CD14-positive monocyte (primary cell): ENCODE data around the gene COL25A1. TPM values are rescaled to one million over a fixed set of nuclear protein-coding genes. Genes with fewer than 3 reads are reported as not detected.

Experiments
- DNase-seq, 3 donors: peaks; one replicate each; pipeline ENCODE4 v3.0.0-alpha.2; 2011 to 2022
- H2AFZ ChIP-seq: 2 replicates; pipeline ENCODE4 v1.6.0; 2012; ENCODE audit warnings: mild to moderate bottlenecking, low read depth, low read length, inconsistent platforms; ENCODE audit not compliant: insufficient read depth, poor library complexity, severe bottlenecking
- H3K27ac ChIP-seq, 2 donors: 1 replicate in 1 of 2; 2 replicates in 1 of 2; pipeline ENCODE4 v1.5.1; 2012 to 2013; ENCODE audit warnings: low read length in 2 of 2, control low read depth in 1 of 2, inconsistent platforms in 1 of 2, low read depth in 1 of 2, mild to moderate bottlenecking in 1 of 2
- H3K27me3 ChIP-seq, 2 donors: one replicate each; pipeline versions ENCODE4 v1.6.0 to v1.6.1; 2011 to 2013; ENCODE audit warnings: low read length in 2 of 2; ENCODE audit not compliant: control insufficient read depth in 2 of 2, insufficient read depth in 2 of 2
- H3K36me3 ChIP-seq, 2 donors: replicated peaks in 1 of 2; 1 replicate in 1 of 2; 2 replicates in 1 of 2; pipeline versions ENCODE4 v1.5.1 to v1.6.1; 2012 to 2013; ENCODE audit warnings: low read length in 2 of 2, control low read depth in 1 of 2, inconsistent platforms in 1 of 2, mild to moderate bottlenecking in 1 of 2; ENCODE audit not compliant: insufficient read depth in 2 of 2, control insufficient read depth in 1 of 2
- H3K4me1 ChIP-seq, 2 donors: 1 replicate in 1 of 2; 2 replicates in 1 of 2; pipeline versions ENCODE4 v1.5.1 to v1.6.1; 2012 to 2013; ENCODE audit warnings: low read length in 2 of 2, control low read depth in 1 of 2, inconsistent platforms in 1 of 2, mild to moderate bottlenecking in 1 of 2, moderate library complexity in 1 of 2; ENCODE audit not compliant: insufficient read depth in 2 of 2, control insufficient read depth in 1 of 2
- H3K4me2 ChIP-seq: replicated peaks from 2 replicates; pipeline ENCODE3; 2012; ENCODE audit warnings: low read length, moderate library complexity, mild to moderate bottlenecking; ENCODE audit not compliant: poor library complexity, severe bottlenecking; ENCODE audit errors: extremely low read depth
- H3K4me3 ChIP-seq, 3 experiments: fragments of 200-600 bp in 1 of 3; sonication (generic) in 1 of 3; replicated peaks in 1 of 3; 1 replicate in 2 of 3; 2 replicates in 1 of 3; pipeline ENCODE4 v1.5.1; 2011 to 2013; ENCODE audit warnings: low read length in 3 of 3, mild to moderate bottlenecking in 3 of 3, control low read depth in 2 of 3, low read depth in 2 of 3, inconsistent platforms in 1 of 3, moderate library complexity in 1 of 3
- H3K79me2 ChIP-seq: 2 replicates; pipeline ENCODE4 v1.6.0; 2012; ENCODE audit warnings: mild to moderate bottlenecking, control low read depth, inconsistent platforms, low read length, moderate library complexity; ENCODE audit not compliant: insufficient read depth
- H3K9ac ChIP-seq: 2 replicates; pipeline ENCODE4 v1.6.0; 2017; ENCODE audit warnings: low read length, mild to moderate bottlenecking; ENCODE audit not compliant: insufficient read depth, poor library complexity, severe bottlenecking
- H3K9me3 ChIP-seq, 2 donors: replicated peaks in 1 of 2; 1 replicate in 1 of 2; 2 replicates in 1 of 2; pipeline versions ENCODE4 v1.5.1 to v1.6.1; 2012 to 2013; ENCODE audit warnings: low read length in 2 of 2, control low read depth in 1 of 2; ENCODE audit not compliant: control insufficient read depth in 1 of 2, insufficient read depth in 1 of 2
- H4K20me1 ChIP-seq: 2 replicates; pipeline ENCODE4 v1.6.0; 2012; ENCODE audit warnings: mild to moderate bottlenecking, low read length, control low read depth, moderate library complexity; ENCODE audit not compliant: insufficient read depth
- H3K27ac Mint-ChIP-seq, 7 donors: one replicate each; pipeline ENCODE4 v1.8.0; 2020; ENCODE audit warnings: mild to moderate bottlenecking in 7 of 7, mixed read lengths in 7 of 7, moderate library complexity in 6 of 7, inconsistent platforms in 2 of 7
- H3K27me3 Mint-ChIP-seq, 3 donors: one replicate each; pipeline ENCODE4 v1.8.0; 2021 to 2022; ENCODE audit warnings: low read depth in 3 of 3, mild to moderate bottlenecking in 3 of 3, mixed read lengths in 3 of 3, moderate library complexity in 3 of 3, inconsistent platforms in 1 of 3
- H3K36me3 Mint-ChIP-seq, 2 donors: one replicate each; pipeline ENCODE4 v1.8.0; 2020; ENCODE audit warnings: mixed read lengths in 2 of 2, inconsistent platforms in 1 of 2, mild to moderate bottlenecking in 1 of 2
- H3K4me1 Mint-ChIP-seq: one replicate; pipeline ENCODE4 v1.8.0; 2020; ENCODE audit warnings: mild to moderate bottlenecking, mixed read lengths
- H3K4me3 Mint-ChIP-seq, 2 donors: one replicate each; pipeline ENCODE4 v1.8.0; 2020; ENCODE audit warnings: mild to moderate bottlenecking in 2 of 2, mixed read lengths in 2 of 2, moderate library complexity in 1 of 2
- H3K9me3 Mint-ChIP-seq, 7 donors: one replicate each; pipeline ENCODE4 v1.8.0; 2020 to 2022; ENCODE audit warnings: mixed read lengths in 7 of 7, mild to moderate bottlenecking in 6 of 7, moderate library complexity in 6 of 7, inconsistent platforms in 2 of 7
- WGBS: methylation state at CpG from one replicate; pipeline ENCODE4 v1.1.5; 2013; ENCODE audit warnings: missing lambda C conversion rate; ENCODE audit not compliant: insufficient coverage; 5-methylcytosine and 5-hydroxymethylcytosine counted together
- intact Hi-C, 2 donors: fragments of 100-400 bp; cut with micrococcal nuclease; formaldehyde crosslinking; loops; one replicate each; pipeline versions ENCODE4 v1.15.0 to v1.15.1; 2023
- polyA plus RNA-seq, 3 donors: library from polyadenylated mRNA; depleted of rRNA in 1 of 3; unstranded in 2 of 3; stranded (reverse) in 1 of 3; fragments of 300-500 nt in 2 of 3; fragments of >200 nt in 1 of 3; fragmentation: Illumina TruSeq in 2 of 3; gene quantifications; 1 replicate in 2 of 3; 2 replicates in 1 of 3; pipeline ENCODE4 v1.2.3, GENCODE V29; 2012 to 2021
- TF ChIP-seq, protein P1 (sequence below): fragments of 200-600 bp; IDR thresholded peaks from one replicate; pipeline ENCODE4 v1.8.0; 2022; ENCODE audit warnings: antibody characterized with exemption, mild to moderate bottlenecking

The COL25A1 gene
- polyA plus RNA-seq, 3 donors: not detected

- intact Hi-C loops: no loop called here
- TF ChIP-seq, protein P1, sequence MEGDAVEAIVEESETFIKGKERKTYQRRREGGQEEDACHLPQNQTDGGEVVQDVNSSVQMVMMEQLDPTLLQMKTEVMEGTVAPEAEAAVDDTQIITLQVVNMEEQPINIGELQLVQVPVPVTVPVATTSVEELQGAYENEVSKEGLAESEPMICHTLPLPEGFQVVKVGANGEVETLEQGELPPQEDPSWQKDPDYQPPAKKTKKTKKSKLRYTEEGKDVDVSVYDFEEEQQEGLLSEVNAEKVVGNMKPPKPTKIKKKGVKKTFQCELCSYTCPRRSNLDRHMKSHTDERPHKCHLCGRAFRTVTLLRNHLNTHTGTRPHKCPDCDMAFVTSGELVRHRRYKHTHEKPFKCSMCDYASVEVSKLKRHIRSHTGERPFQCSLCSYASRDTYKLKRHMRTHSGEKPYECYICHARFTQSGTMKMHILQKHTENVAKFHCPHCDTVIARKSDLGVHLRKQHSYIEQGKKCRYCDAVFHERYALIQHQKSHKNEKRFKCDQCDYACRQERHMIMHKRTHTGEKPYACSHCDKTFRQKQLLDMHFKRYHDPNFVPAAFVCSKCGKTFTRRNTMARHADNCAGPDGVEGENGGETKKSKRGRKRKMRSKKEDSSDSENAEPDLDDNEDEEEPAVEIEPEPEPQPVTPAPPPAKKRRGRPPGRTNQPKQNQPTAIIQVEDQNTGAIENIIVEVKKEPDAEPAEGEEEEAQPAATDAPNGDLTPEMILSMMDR: no peak
- H3K4me3 Mint-ChIP-seq: no peak overlapping the region
- no peaks in the 10 kb centered on the region for H4K20me1 ChIP-seq
- H3K4me2 ChIP-seq: no peak overlapping the region
- H3K27me3 ChIP-seq: no peaks in the 10 kb centered on the region
- no peaks in the 10 kb centered on the region for H3K9me3 Mint-ChIP-seq
- H3K36me3 ChIP-seq: no peaks in the 10 kb centered on the region
- H3K36me3 Mint-ChIP-seq: no peaks in the 10 kb centered on the region
- H3K4me1 ChIP-seq: no peaks in the 10 kb centered on the region
- H3K27me3 Mint-ChIP-seq: no peaks in the 10 kb centered on the region
- no peak overlapping the region for H3K4me3 ChIP-seq
- H3K4me1 Mint-ChIP-seq: no peaks in the 10 kb centered on the region
- WGBS: 43% methylated on average over 1 of the region's 2 CpGs
- no peaks in the 10 kb centered on the region for H3K9me3 ChIP-seq
- no peak overlapping the region for H3K27ac ChIP-seq
- no peak overlapping the region for H2AFZ ChIP-seq
- no peak overlapping the region for H3K27ac Mint-ChIP-seq
- DNase-seq: no peak
- no peak overlapping the region for H3K9ac ChIP-seq
- H3K79me2 ChIP-seq: no peaks in the 10 kb centered on the region
Observed at GRCh38 chr4:108890484-108890881, 412.0 kb downstream of the COL25A1 start.

GRCh38 chr4:108889696-108890483, 412.6 kb downstream of the COL25A1 start:
- 60% methylated on average over 5 of the region's 8 CpGs for WGBS
- no peak overlapping the region for H3K4me3 ChIP-seq
- H2AFZ ChIP-seq: no peak overlapping the region
- no peaks in the 10 kb centered on the region for H3K27me3 ChIP-seq
- Mint-ChIP-seq H3K4me1 (no peaks in the 10 kb centered on the region), H3K27ac (no peak overlapping the region), H3K4me3 (no peak overlapping the region), H3K27me3 (no peaks in the 10 kb centered on the region), H3K9me3 (no peaks in the 10 kb centered on the region), H3K36me3 (no peaks in the 10 kb centered on the region)
- no peak overlapping the region for H3K4me2 ChIP-seq
- no peaks in the 10 kb centered on the region for H3K4me1 ChIP-seq
- no peak overlapping the region for H3K27ac ChIP-seq
- no peaks in the 10 kb centered on the region for H3K79me2 ChIP-seq
- no peaks in the 10 kb centered on the region for H4K20me1 ChIP-seq
- no peaks in the 10 kb centered on the region for H3K36me3 ChIP-seq
- no peaks in the 10 kb centered on the region for H3K9me3 ChIP-seq
- no peak overlapping the region for H3K9ac ChIP-seq
- intact Hi-C loops: no loop called here
- DNase-seq: no peak
- TF ChIP-seq, protein P1: no peak
